Measurements from ENCODE around the gene NMRAL1. TPM values are rescaled to one million over a fixed set of nuclear protein-coding genes. Genes with fewer than 3 reads are reported as not detected.

NMRAL1 gene
- total RNA-seq, 1 donor from 2014 or later, result 28.5 TPM

DNA sequence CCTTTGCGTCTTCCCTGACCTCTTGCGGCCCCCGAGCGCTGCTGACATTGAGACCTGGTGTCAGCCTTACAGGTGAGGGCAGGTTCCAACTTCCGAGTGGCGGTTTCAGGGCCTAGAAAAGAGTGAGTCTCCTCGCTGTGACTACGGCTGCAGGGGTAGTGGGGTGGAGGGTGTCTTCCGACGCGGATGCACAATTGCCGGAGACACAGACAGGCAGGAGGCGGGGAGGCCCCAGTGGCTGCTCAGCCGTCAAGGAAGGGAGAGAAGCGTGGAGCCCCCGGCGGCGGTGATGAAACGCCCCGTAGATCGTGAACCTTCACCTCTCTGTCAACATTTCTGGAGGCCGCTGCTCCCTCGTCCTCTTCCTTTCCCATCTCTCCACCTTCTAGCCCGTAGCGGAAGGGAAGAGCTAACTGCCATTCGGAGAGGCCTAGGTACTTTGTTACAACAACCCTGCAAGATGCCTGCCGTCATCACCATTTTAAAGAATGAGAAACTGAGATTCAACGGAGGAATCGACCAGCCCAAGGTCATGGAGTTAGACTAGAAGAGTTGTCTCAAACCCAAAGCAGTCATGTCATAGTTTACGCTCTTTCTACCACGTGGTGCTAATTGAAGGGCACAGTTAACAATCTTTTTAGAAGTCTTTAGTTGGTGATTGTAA lies 48.3 kb downstream of the NMRAL1 start:
- peak overlapping the region; percentile 93 for H3K4me3 Mint-ChIP-seq (ENCODE audit: unreplicated experiment)
- Histone ChIP-seq H4K20me1 (ENCODE audit: insufficient read depth, low read length) (peaks cover 19% of the 10 kb centered on the region), H3K9ac (ENCODE audit: low read length) (peak overlapping the region; percentile 100), H3K27ac (ENCODE audit: low read depth, low read length) (peak overlapping the region; percentile 100), H3K4me1 (ENCODE audit: insufficient read depth, low read length) (peaks cover 10% of the 10 kb centered on the region), H3K4me3 (ENCODE audit: insufficient read depth, low read depth, low read length) (peak overlapping the region; percentile 100), H3K36me3 (ENCODE audit: insufficient read depth, low read length) (peaks cover 5% of the 10 kb centered on the region), H2AFZ (ENCODE audit: low read depth, low read length) (peak overlapping the region; percentile 100), H3K9me3 (ENCODE audit: insufficient read depth, low read depth, low read length) (no peaks in the 10 kb centered on the region), H3K79me2 (ENCODE audit: insufficient read depth, low read length) (peaks cover 53% of the 10 kb centered on the region), H3K27me3 (ENCODE audit: insufficient read depth, low read length) (no peaks in the 10 kb centered on the region), H3K4me2 (ENCODE audit: low read length) (peak overlapping the region; percentile 89)
- no peak for FAIRE-seq
- DNase-seq (ENCODE audit: low read depth), result no peak
- peak overlapping the region; percentile 80 for H3K27ac Mint-ChIP-seq (ENCODE audit: unreplicated experiment)
- TF ChIP-seq, protein P1, sequence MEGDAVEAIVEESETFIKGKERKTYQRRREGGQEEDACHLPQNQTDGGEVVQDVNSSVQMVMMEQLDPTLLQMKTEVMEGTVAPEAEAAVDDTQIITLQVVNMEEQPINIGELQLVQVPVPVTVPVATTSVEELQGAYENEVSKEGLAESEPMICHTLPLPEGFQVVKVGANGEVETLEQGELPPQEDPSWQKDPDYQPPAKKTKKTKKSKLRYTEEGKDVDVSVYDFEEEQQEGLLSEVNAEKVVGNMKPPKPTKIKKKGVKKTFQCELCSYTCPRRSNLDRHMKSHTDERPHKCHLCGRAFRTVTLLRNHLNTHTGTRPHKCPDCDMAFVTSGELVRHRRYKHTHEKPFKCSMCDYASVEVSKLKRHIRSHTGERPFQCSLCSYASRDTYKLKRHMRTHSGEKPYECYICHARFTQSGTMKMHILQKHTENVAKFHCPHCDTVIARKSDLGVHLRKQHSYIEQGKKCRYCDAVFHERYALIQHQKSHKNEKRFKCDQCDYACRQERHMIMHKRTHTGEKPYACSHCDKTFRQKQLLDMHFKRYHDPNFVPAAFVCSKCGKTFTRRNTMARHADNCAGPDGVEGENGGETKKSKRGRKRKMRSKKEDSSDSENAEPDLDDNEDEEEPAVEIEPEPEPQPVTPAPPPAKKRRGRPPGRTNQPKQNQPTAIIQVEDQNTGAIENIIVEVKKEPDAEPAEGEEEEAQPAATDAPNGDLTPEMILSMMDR (IDR thresholded peaks at IDR 0.05; ENCODE audit: insufficient read depth, low read depth, low read length), result no peak
- no peak for TF ChIP-seq EZH2 (IDR thresholded peaks at IDR 0.05; ENCODE audit: insufficient read depth, low read length)
- peaks cover 2% of the 10 kb centered on the region for H3K36me3 Mint-ChIP-seq (ENCODE audit: low read depth, unreplicated experiment)
- no peaks in the 10 kb centered on the region for H3K27me3 Mint-ChIP-seq (ENCODE audit: low read depth, unreplicated experiment)
- H3K9me3 Mint-ChIP-seq (ENCODE audit: unreplicated experiment), result no peaks in the 10 kb centered on the region
- peaks cover 10% of the 10 kb centered on the region for H3K4me1 Mint-ChIP-seq (ENCODE audit: low read depth, unreplicated experiment)

DNA sequence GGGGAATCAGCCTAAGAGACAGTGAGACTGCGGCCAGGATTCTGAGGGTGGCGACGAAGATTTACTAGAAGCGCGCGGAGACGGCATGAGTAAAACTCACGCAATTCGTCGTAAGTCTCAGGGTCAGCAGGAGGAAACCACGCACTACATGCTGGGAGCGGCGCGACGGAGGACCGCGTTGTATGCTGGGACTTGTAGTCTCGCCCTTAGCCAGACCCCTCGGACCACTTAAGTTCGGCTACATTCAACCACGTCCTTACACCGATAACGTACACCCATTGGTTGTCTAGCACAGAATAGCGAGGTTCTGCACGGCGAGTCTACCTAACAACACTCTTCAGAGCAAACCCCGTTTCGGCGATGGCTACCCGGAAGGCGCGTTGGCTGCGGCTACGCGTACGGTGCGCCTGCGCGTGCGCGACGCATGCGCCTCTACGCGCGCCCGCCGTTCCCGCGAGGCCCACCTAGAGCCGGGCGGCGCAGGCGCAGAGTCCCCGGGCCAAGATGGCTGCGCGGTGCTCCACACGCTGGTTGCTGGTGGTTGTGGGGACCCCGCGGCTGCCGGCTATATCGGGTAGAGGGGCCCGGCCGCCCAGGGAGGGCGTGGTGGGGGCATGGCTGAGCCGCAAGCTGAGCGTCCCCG lies 48.9 kb downstream of the NMRAL1 start, which contains the start of gene DNAJA3:
Gene DNAJA3 (plus strand): TSS at position 491 of the 643 bp plus-strand sequence. CDS start 14 bp downstream, at position 505.
- FAIRE-seq (no peak), DNase-seq (ENCODE audit: low read depth) (peak; percentile 94)
- peak within 1 kb of the TSS; percentile 99 for H3K27ac Mint-ChIP-seq (ENCODE audit: unreplicated experiment)
- peak within 1 kb of the TSS; percentile 93 for H3K4me3 Mint-ChIP-seq (ENCODE audit: unreplicated experiment)
- no peaks in the 10 kb centered on the region for H3K36me3 Mint-ChIP-seq (ENCODE audit: low read depth, unreplicated experiment)
- H3K36me3 ChIP-seq (ENCODE audit: insufficient read depth, low read length), result no peaks in the 10 kb centered on the region
- H4K20me1 ChIP-seq (ENCODE audit: insufficient read depth, low read length), result peaks cover 14% of the 10 kb centered on the region
- no peak for TF ChIP-seq EZH2 (IDR thresholded peaks at IDR 0.05; ENCODE audit: insufficient read depth, low read length)
- H2AFZ ChIP-seq (ENCODE audit: low read depth, low read length), result peak within 1 kb of the TSS; percentile 100
- peaks cover 47% of the 10 kb centered on the region for H3K79me2 ChIP-seq (ENCODE audit: insufficient read depth, low read length)
- H3K4me3 ChIP-seq (ENCODE audit: insufficient read depth, low read depth, low read length), result peak within 1 kb of the TSS; percentile 100
- H3K4me2 ChIP-seq (ENCODE audit: low read length), result peak within 1 kb of the TSS; percentile 89
- peaks cover 10% of the 10 kb centered on the region for H3K4me1 Mint-ChIP-seq (ENCODE audit: low read depth, unreplicated experiment)
- H3K9ac ChIP-seq (ENCODE audit: low read length), result peak within 1 kb of the TSS; percentile 100
- no peaks in the 10 kb centered on the region for H3K27me3 ChIP-seq (ENCODE audit: insufficient read depth, low read length)
- H3K9me3 ChIP-seq (ENCODE audit: insufficient read depth, low read depth, low read length), result no peaks in the 10 kb centered on the region
- peak within 1 kb of the TSS; percentile 100 for H3K27ac ChIP-seq (ENCODE audit: low read depth, low read length)
- H3K9me3 Mint-ChIP-seq (ENCODE audit: unreplicated experiment), result no peaks in the 10 kb centered on the region
- H3K27me3 Mint-ChIP-seq (ENCODE audit: low read depth, unreplicated experiment), result no peaks in the 10 kb centered on the region
- peaks cover 10% of the 10 kb centered on the region for H3K4me1 ChIP-seq (ENCODE audit: insufficient read depth, low read length)

- no peak overlapping the region for H3K4me3 ChIP-seq (ENCODE audit: insufficient read depth, low read depth, low read length)
- H3K27me3 ChIP-seq (ENCODE audit: insufficient read depth, low read length), result no peaks in the 10 kb centered on the region
- no peak overlapping the region for H3K9ac ChIP-seq (ENCODE audit: low read length)
- FAIRE-seq (no peak), DNase-seq (ENCODE audit: low read depth) (no peak)
- Mint-ChIP-seq H3K36me3 (ENCODE audit: low read depth, unreplicated experiment) (no peaks in the 10 kb centered on the region), H3K4me3 (ENCODE audit: unreplicated experiment) (no peak overlapping the region), H3K27ac (ENCODE audit: unreplicated experiment) (no peak overlapping the region), H3K9me3 (ENCODE audit: unreplicated experiment) (no peaks in the 10 kb centered on the region), H3K4me1 (ENCODE audit: low read depth, unreplicated experiment) (peaks cover 3% of the 10 kb centered on the region), H3K27me3 (ENCODE audit: low read depth, unreplicated experiment) (peaks cover 5% of the 10 kb centered on the region)
- H3K4me2 ChIP-seq (ENCODE audit: low read length), result no peak overlapping the region
- no peak overlapping the region for H2AFZ ChIP-seq (ENCODE audit: low read depth, low read length)
- H3K4me1 ChIP-seq (ENCODE audit: insufficient read depth, low read length), result peaks cover 11% of the 10 kb centered on the region
- TF ChIP-seq, protein P1 (IDR thresholded peaks at IDR 0.05; ENCODE audit: insufficient read depth, low read depth, low read length), result no peak
- no peak for TF ChIP-seq EZH2 (IDR thresholded peaks at IDR 0.05; ENCODE audit: insufficient read depth, low read length)
- no peaks in the 10 kb centered on the region for H4K20me1 ChIP-seq (ENCODE audit: insufficient read depth, low read length)
- H3K36me3 ChIP-seq (ENCODE audit: insufficient read depth, low read length), result no peaks in the 10 kb centered on the region
- H3K27ac ChIP-seq (ENCODE audit: low read depth, low read length), result no peak overlapping the region
- no peaks in the 10 kb centered on the region for H3K9me3 ChIP-seq (ENCODE audit: insufficient read depth, low read depth, low read length)
- H3K79me2 ChIP-seq (ENCODE audit: insufficient read depth, low read length), result peaks cover 2% of the 10 kb centered on the region
These were observed 53.8 kb downstream of the NMRAL1 start for GRCh38 chr16:4420505-4421105.

Data from astrocyte (in vitro differentiated cells and primary cell).